HG03097 (cell line): ENCODE measurements around the gene GJB2.

Source experiments
- ATAC-seq: cut with Tn5 transposase; IDR thresholded peaks from one replicate; pipeline ENCODE4 v1.9.1; 2021; ENCODE audit not compliant: unreplicated experiment, low FRiP score

GJB2 gene

GRCh38 chr13:20142927-20143480, 49.7 kb downstream of the GJB2 start:
- no peak for ATAC-seq

GRCh38 chr13:20142023-20142926, 50.5 kb downstream of the GJB2 start:
- ATAC-seq, result no peak

GRCh38 chr13:20141238-20142022, 51.3 kb downstream of the GJB2 start:
- no peak for ATAC-seq

GRCh38 chr13:20140487-20140886, 52.3 kb downstream of the GJB2 start:
- no peak for ATAC-seq

- no peak for ATAC-seq
Measured at GRCh38 chr13:20137875-20138274, 54.9 kb downstream of the GJB2 start.
